Activated T-cell treated with anti-CD3 and anti-CD28 coated beads for 4 hours (primary cell): ENCODE data around the gene BCKDK.
"Not testable (repeated sequence)": the region's sequence is repeated elsewhere in the genome, so short reads cannot be mapped to it uniquely, and the experiment has no call there.

Experiments
- DNase-seq: peaks from one replicate; pipeline ENCODE4 v3.0.0-alpha.2; 2020

The BCKDK gene

GRCh38 chr16:31144418-31144817 is 36.2 kb downstream of the BCKDK start:
- DNase-seq = not testable (repeated sequence)

- no peak for DNase-seq
Measured at GRCh38 chr16:31145398-31145990, 37.3 kb downstream of the BCKDK start.

- DNase-seq = no peak
Measured at GRCh38 chr16:31147574-31147973, 39.4 kb downstream of the BCKDK start.

GRCh38 chr16:31148281-31148728 is 40.1 kb downstream of the BCKDK start:
- DNase-seq = no peak

GRCh38 chr16:31148896-31149295 is 40.7 kb downstream of the BCKDK start:
- no peak for DNase-seq

- no peak for DNase-seq
Measured at GRCh38 chr16:31149332-31149731, 41.1 kb downstream of the BCKDK start.

- no peak for DNase-seq
Measured at GRCh38 chr16:31149894-31150890, 42.0 kb downstream of the BCKDK start, which contains the start of gene PRSS36. TSS of gene PRSS36 (minus strand) at chr16:31150066. CDS start at chr16:31150035, 31 bp downstream.

- not testable (repeated sequence) for DNase-seq
Measured at GRCh38 chr16:31150976-31151375, 42.8 kb downstream of the BCKDK start.

- DNase-seq = no peak
Measured at GRCh38 chr16:31157136-31157535, 49.0 kb downstream of the BCKDK start.
